22Rv1 (cell line): ENCODE data around the gene DRD2.

Experiments used
- CTCF ChIP-seq: fragments of 450-650 bp; IDR thresholded peaks from 2 replicates; pipeline ENCODE4 v1.5.1; 2017; ENCODE audit warnings: mild to moderate bottlenecking
- ZFX ChIP-seq: fragments of 450-650 bp; IDR thresholded peaks from 2 replicates; pipeline ENCODE4 v1.6.1; 2017; ENCODE audit warnings: antibody characterized with exemption, borderline replicate concordance

GRCh38 chr11:113518716-113519495, 43.7 kb upstream of the DRD2 start:
- no peak for TF ChIP-seq CTCF
- TF ChIP-seq ZFX: no peak
